GM21528 (cell line): ENCODE data around the gene TPO.

Experiments used
- ATAC-seq: cut with Tn5 transposase; IDR thresholded peaks from one replicate; pipeline ENCODE4 v1.9.1; 2021; ENCODE audit warnings: mild to moderate bottlenecking, moderate library complexity; ENCODE audit not compliant: unreplicated experiment, low FRiP score

Gene TPO

DNA sequence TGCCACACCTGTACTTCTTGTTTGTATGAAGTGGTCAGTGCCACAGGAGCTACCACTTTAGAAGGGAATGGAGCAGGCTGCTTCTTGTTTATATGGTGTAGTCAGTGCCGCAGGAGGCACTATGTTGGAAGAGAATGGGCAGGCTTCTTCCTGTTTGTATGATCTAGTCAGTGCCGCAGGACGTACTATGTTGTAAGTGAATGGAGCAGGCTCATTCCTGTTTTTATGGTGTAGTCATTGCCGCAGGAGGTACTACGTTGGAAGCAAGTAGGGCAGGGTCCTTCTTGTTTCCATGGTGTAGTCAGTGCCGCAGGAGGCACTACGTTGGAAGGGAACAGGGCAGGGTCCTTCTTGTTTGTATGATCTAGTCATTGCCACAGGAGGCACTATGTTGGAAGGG, 27.3 kb downstream of the TPO start:
- no peak for ATAC-seq

DNA sequence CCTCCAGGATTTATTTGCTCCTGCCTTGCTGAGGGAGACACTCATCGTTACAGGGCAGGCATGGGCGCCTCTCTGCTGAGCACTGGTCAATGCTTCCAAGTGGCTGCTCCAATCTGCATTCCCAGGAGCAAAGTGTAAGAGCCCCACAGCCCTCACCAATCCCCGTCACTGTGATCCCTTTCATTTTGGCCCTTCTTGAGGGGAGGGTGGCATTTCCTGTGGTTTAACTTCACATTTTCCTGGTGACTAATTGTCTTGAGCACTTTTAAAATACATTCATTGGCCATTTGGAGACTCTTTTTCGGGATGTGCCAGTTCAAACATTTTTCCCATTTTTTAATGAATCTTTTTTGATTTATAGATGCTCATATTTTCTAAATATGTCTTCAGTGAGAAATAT, 33.0 kb downstream of the TPO start:
- no peak for ATAC-seq

GRCh38 chr2:1448009-1448408, 34.7 kb downstream of the TPO start:
- no peak for ATAC-seq

- no peak for ATAC-seq
Measured at GRCh38 chr2:1450915-1451314, 37.7 kb downstream of the TPO start.

- ATAC-seq, result no peak
Measured at GRCh38 chr2:1451422-1451821, 38.2 kb downstream of the TPO start.

DNA sequence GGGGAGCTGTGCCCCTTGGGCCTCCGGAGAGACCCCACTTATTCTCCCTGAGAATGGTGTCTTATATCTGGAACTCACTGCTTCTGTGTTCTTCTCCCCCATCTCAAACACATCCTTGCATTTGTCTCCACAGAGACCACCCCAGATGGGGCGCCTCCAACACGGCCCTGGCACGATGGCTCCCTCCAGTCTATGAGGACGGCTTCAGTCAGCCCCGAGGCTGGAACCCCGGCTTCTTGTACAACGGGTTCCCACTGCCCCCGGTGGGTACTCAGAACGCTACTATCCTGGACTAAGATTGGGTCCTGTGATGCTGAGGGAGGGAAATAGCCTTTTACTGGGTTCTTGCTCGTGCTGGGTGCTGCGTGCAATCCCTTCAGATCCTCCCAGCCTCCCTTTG, 40.3 kb downstream of the TPO start:
- ATAC-seq, result no peak

- no peak for ATAC-seq
Measured at GRCh38 chr2:1454346-1454745, 41.1 kb downstream of the TPO start.

DNA sequence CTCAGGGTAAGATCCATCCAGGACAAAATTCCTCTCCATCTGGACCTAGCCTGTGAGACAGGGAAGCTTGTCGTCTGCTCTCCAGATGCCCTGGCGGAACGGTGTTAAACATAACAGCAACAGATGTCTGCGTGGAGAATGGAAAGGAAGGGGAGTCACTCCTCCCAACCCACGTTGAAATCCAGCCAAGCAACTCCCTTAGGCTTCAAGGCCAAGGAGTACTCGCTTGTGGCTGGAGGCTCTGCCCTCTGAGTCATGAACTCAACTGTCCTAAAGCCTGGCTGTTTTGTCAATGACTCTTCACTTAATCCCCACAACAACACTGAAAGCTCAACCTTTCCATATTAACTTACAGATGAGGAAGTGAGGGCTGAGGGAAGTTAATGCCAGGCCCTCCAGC, 42.2 kb downstream of the TPO start:
- ATAC-seq, result no peak

GRCh38 chr2:1458432-1458831, 45.2 kb downstream of the TPO start:
- ATAC-seq, result no peak

GRCh38 chr2:1459727-1460126, 46.5 kb downstream of the TPO start:
- no peak for ATAC-seq

DNA sequence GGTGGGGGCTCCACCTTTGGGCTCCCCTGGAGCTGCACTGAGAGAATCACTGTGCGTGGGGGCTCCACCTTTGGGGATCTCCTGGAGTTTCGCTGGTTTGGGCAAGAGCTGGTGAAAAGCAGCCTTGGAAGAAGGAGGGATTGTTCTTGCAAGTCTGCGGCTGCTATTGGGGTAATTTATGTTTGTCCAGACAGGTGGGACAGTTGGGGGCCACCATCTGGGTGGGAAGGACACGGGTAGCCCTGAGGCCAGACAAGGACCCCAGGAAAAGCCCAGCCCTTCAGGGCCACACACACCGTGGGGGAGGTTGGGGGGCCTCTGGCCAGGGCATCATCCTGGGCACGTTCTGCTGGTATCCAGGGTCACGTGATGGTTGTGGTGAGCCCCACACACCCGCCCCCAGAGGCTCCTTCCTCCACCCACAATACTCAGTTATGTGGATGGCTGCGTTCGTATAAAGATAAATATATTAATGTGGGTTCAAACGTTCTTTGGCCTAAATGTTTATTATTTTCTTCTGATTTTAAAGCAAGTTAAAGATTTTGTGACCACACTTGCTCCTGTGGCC, 47.7 kb downstream of the TPO start:
- no peak for ATAC-seq

DNA sequence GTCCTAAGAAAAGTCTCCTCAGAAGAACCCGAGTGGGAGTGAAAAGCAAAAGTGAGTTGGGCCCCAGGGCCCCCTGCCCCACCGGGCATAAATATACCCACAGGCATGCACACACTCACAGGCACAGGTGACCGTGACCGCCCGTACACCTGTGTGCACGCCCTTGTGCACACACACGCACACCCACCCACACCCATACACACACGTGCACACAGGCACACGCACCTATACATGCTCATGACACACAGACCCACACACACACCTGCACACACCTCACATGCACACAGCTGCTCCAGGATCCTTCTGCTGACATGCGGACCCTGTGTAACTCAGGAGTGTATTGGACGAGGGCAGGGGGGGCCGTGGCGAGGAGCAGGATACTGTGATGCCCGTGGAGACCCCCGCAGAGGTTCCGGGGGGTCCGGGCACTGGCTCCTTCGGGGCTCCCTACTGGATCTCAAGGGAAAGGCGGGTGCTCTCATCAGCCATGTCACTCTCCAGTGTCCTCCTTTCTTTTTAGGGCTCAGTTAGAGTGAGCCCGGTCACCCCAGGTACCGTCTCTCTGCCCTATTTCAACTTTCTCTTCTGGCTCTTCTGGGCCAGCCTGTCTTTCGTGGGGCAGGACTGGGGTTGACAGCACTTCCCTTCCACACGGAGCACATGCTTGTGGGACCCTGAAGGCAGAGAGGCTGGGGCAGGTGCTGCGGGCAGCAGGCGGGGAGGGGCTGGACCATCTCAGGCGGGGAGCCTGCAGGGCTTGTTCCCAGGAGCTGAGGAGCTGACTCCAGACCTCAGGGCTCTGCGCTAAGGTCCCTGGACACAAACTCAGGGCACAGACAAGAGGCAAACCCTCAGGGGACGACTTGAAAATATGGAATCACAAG, 48.5 kb downstream of the TPO start:
- ATAC-seq, result no peak

- ATAC-seq, result no peak
Measured at GRCh38 chr2:1462994-1463393, 49.7 kb downstream of the TPO start.

DNA sequence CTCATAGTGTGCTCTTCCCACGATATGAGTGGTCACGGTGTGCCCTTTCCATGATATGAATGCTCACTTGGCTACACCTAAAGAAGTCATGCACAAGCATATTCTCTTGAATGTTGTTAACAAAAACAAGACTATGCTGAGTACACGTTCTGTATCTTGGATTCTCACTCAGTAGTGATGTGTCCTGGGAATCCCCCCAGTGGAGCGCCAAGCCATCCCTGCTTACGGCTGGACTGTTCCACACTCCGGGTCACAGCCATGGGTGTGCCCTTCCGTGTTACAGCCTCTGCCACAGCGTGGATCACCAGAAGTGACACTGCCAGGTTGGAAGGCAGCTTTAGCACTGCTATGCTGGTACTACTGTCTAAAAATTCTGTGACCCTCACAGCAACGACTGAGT, 59.1 kb downstream of the TPO start:
- no peak for ATAC-seq

DNA sequence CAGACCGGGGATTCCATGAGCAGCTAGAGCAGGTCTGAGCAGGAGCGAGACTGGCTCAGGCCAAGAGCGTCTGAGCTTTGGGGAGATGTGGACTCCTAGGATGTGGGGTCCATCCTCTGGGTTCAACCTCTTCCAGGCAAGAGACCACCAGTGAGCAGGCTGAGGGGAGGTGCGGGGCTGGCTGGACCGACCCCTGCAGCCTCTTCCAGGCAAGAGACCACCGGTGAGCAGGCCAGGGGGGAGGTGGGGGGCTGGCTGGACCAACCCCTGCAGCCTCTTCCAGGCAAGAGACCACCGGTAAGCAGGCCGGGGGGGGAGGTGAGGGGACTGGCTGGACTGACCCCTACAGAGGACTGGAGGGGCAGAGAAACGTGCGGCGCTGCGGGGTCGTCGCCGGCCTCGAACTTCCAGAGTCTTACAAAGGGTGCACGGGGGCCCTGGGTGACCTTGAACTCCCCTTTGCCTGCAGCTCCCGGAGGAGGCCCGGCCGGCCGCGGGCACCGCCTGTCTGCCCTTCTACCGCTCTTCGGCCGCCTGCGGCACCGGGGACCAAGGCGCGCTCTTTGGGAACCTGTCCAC, 63.4 kb downstream of the TPO start:
- no peak for ATAC-seq

- ATAC-seq, result no peak
Measured at GRCh38 chr2:1477196-1478040, 64.2 kb downstream of the TPO start.

- ATAC-seq, result no peak
Measured at GRCh38 chr2:1478311-1479305, 65.3 kb downstream of the TPO start.

DNA sequence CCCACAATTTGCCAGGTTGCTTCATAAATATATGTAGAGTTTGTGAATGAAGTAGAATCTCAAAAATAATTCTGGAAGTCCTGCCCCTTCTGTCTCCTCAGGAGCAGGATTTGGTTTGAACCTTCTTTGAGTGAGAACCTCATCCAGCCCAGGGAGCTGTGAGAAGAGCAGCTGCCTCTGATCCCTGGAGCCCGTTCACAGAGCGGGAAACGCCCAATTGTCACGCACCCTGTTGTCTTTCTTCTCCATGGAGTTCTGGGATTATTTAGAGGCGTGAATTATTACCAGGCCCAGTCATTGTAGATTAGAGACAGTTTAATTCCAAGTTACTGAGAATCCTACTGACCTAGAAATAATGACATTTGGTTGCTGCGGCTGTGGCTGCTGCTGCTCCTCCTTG, 66.1 kb downstream of the TPO start:
- no peak for ATAC-seq

- ATAC-seq, result no peak
Measured at GRCh38 chr2:1480671-1481076, 67.4 kb downstream of the TPO start.
